ENCODE measurements around the gene EHBP1.

EHBP1 gene

GRCh38 chr2:62785810-62786597 is 80.5 kb downstream of the EHBP1 start:
- DNase-seq = no peak

DNA sequence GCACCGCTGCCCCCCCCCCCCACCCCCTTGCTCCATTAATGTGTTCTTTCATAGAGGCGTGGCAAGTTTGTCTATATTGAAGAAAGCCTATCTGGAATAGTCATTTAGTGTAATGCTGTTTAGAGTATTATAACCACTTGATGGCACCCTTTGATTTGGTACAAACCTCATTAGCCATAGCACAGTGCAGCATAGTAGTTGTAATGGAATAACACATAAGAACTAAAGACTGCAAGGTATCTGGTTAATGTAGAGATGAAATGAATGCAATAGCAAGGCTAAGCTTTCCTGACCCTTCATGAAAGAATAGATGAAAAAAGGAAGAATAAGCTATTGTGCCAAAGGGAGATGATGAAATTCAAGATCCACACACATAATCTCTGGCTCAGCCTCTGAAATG is 81.9 kb downstream of the EHBP1 start:
- DNase-seq = peak; percentile 72

DNA sequence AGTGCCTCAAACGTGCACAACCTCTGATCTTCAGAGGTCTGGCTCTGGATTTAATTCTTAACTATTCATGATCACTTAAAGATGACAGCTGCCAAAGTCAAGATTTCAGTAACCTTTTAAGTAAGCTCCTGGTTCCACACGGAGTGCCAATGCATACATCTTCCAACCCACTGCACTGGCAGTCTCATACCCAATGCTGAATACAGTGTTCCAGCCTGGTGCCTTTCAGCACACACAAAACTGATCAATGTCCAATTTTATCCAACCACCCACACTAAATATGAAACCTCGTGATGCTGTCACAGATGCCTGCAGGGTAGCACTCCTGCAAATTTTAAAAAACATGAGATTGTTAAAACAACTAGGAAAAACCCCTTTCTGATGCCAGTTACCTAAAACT is 84.0 kb downstream of the EHBP1 start:
- DNase-seq = no peak

DNA sequence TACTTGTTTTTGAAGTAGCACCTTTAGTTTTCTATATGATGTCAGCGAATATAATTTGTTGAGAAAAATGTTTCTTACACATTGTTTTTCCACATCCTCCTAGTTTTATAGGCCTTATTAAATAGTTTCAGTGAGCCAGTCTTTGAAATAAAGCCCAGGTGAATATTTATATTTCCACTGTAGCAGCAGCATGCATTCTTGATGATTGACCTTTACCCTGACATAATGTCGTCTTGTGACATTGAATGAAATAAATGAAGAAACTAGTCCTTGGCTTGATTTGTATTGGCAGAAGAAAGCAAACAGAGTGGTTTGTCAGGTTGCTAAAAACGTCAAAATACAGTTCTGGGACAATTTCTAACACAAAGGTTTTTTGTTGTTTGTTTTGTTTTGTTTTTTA is 84.4 kb downstream of the EHBP1 start:
- DNase-seq = no peak

DNA sequence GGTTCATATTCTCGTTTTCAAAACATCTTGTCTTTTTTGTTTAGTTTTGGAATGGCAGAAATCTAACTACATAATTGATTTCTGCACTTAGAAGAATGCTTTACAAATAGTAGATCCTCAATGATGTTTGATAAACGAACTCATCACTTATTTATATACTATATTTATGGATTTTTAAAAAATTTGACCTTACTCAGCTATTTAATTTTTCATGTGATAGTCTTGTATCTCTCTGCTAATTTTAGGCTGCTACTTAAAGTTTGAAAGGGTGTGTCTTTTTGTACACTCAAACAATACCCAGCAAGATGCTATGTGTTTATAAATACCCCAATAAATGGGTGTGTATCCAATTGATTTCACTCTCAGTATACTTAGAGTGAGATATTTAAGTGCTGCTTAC is 86.9 kb downstream of the EHBP1 start:
- no peak for DNase-seq

DNA sequence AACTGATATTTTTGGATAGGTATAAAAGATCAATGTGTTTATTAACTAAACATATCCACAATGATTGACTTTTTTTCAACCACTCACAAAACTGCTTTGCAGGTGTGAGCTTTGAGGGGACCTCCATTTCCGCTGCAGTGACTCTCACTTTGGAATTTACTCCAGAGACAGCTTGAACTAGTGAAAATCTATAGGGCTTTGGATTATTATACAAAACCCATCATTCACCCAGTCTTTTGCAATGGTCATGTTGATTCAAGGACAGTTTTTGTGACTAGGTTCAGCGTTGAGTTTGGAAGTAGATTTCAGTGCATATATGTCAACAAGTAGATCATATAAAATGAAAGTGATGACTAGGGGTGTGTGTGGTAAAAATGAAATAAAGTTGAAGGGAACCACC is 87.7 kb downstream of the EHBP1 start:
- no peak for DNase-seq

- DNase-seq = peak; percentile 67
Observed at GRCh38 chr2:62794791-62795190, 89.3 kb downstream of the EHBP1 start.

DNA sequence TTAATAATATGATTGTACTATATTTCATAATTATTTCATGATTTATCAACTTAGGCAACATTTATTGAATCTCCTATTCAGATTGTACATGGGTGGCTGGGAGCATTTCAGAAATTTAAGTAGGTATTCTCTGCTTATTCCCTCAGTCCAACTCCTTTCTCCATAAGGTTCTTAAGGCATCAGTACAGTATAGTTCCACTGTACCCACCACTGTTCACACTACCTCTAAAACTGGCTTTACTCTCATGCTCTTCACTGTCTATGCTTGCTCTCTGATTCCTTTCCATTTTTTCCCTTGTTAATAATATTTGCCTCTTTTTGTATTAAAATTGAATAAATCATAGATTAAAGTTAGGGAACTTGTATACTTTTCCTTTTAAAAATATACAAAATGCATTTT is 89.8 kb downstream of the EHBP1 start:
- DNase-seq = no peak

DNA sequence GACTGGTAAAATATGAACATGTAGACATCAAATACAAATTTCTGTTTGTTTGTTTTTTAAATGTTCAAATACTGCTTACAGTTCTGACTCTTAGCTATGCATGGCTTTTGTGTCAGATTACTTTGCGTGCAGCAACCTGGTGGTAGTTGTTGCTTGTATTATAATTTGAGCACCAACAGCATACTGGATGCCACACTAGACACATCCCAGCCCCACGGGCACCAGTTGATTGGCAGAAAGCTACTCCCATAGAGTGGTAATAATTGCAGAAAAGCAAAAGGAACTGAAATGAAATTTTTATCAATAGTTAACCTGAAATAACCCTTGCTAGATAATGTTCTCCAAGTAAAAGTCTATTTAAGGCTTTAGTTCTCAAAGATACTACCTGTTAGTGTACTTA is 91.6 kb downstream of the EHBP1 start:
- no peak for DNase-seq

DNA sequence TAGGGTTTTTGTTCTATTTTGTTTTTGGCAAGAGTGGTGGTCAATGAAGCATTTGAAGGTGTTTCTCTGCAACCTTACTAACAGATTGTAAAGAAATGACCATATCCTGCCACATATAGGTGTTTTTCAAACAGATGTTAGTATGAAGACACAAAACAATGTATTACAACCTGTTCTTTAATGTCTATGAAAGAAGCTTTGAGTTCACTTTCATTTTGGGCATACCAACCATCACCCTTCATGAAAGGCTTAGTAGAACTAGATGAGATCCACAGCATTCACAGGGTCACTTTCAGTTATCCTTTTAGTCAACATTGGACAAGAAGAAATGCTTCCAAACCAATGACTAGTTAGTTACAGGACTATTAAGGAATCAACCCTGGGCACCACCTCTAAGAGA is 95.1 kb downstream of the EHBP1 start:
- DNase-seq = no peak

GRCh38 chr2:62801110-62801509 is 95.6 kb downstream of the EHBP1 start:
- DNase-seq = no peak

DNA sequence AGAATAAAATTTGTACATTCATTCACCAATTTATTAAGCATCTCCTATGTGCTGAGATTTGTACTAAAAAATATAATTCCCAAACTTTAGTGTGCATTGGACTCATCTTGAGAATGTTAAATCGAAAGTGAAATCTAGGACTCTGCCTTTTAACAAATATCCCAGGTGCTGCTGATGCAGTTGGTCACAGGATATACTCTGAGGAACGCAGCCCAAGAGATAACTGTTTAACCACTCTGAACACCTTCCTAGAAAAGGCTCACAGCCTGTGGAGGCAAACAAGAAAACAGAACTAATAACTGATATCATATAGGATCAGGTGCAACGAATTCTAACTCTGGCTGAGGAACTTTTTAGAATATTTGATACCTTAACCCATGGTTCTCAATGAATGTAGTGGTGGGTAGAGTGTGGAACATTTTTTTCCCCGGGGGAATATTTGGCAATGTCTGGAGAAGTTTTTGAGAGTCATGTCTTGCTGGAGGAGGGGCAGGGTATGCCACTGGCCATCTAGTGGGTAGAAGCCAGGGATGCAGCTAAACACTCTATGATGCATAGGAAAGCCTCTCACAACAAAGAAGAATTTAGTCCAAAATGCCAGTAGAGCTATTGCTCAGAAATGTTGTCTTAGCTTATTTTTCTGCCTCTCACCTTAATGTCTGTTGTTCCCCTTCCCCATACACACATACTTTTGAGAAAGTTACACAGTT is 96.5 kb downstream of the EHBP1 start:
- DNase-seq = no peak

GRCh38 chr2:62803961-62804360 is 98.4 kb downstream of the EHBP1 start:
- no peak for DNase-seq

- DNase-seq = no peak
Observed at GRCh38 chr2:62806231-62806630, 100.7 kb downstream of the EHBP1 start.

- no peak for DNase-seq
Observed at GRCh38 chr2:62808554-62808953, 103.0 kb downstream of the EHBP1 start.

DNA sequence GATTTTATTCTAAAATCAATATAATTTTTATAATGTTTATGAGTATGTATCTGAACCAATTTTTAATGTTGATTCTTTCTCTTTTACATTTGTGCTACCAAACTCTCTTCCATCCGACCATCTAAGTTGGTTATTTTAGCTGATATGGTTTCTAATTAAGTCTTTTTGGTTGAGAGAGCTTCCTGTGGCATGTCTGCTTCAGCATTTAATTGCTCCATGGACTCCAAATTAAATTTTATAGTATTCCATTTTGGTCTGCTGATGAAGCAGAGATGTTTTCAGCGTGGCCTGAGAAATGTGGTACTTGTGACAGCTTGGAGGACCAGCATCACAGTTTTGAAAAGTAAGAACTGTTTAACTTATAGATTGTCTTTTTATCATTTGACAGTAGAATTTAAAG is 105.6 kb downstream of the EHBP1 start:
- DNase-seq = no peak

- no peak for DNase-seq
Observed at GRCh38 chr2:62811972-62812371, 106.5 kb downstream of the EHBP1 start.

DNA sequence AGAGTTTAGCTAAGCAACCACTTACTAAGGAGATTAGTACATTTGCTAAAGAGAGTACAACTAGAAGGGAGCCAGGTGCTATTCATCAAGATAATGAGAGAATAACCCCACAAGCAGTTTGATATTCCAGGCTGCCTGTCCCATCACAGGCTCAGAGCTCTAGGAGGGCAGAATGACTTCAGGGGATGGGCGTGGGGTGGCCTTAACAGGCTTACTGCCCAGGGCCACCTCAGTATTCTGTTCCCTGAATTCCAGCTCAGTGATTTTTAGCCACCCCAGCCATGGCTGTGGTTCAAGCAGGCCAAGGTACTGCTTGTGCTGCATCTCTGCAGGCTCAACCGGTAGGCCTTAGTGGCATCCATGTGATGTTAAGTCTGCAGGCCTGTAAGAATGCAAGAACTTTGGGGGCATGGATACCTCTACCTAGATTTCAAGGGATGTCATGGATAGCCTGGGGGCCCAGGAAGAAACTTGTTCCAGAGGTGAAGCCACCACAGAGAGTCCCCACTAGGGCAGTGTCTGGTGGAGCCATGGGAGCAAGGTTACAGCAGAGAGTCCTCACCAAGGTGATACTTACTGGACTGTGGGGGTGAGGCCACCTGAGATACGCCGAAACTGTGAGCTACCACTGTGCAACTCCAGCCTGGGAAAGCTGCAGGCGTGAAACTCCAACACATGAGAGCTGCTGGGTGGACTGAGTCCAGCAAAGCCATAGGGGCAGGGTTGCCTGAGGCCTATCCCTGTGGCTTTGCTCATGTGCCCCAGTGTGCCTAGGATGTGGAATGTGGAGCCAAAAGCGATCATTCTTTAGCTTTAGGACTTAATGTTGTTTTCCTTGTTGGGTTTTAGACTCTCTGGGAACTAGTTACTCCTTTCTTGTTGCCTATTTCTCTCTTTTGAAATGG is 107.7 kb downstream of the EHBP1 start:
- no peak for DNase-seq

GRCh38 chr2:62814123-62814522 is 108.6 kb downstream of the EHBP1 start:
- no peak for DNase-seq

GRCh38 chr2:62817348-62817747 is 111.8 kb downstream of the EHBP1 start:
- DNase-seq = no peak

DNA sequence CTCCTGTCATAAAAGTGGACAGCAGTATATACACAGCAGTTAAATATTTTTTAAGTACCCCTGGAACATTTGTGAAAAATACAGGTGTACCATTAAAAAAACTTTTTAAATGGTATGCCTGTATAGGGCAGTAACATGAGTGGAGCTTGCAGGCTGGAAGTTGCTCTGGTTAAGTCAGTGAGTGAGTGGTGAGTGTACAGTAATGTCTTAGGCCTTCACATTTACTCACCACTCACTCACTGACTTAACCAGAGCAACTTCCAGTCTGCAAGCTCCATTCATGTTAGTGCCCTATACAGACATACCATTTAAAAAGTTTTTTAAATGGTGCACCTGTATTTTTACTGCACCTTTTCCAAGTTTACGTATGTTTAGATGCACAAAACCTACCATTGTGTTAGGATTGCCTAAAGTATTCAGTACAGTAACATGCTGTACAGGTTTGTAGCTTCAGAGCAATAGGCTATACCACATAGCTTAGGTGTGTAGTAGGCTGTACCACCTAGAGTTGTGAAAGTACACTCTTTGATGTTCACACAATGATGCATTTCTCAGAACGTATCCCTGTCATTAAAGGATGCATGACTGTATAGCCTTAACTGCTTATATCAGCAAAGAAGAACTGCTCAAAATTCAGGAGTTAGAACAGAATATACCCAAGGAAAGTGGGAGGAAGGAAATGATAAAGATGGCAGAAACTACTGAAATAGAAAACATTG is 112.6 kb downstream of the EHBP1 start:
- no peak for DNase-seq

GRCh38 chr2:62822549-62822948 is 117.0 kb downstream of the EHBP1 start:
- DNase-seq = no peak

DNA sequence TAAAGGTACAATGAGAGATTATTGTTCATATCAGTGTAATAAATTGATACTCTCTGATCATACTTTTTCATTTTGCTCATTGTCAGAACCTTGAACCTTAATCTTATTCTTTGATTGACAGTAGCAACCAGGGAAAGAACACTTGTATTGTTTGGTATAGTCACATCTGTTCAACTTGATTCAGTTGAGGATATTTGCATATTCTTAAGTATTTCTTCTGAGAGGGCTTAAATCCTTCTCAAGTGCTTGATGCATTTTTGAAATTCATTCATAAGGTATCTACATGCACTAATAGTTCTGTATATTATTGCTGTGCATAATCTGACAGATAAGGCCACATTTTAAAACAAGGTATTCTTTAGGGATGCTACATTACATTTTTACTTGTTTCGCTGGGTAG is 118.9 kb downstream of the EHBP1 start:
- DNase-seq = no peak

All from NCI-H1694 (cell line).